Panc1 (cell line): ENCODE results near the gene RPGR. TPM values are rescaled to one million over a fixed set of nuclear protein-coding genes. Genes with fewer than 3 reads are reported as not detected.

Experiments
- ATAC-seq: fragments of 200-7000 bp; cut with Tn5 transposase; 2 replicates; pipeline ENCODE4 v1.9.1; 2020; ENCODE audit warnings: mild to moderate bottlenecking, moderate library complexity
- BruUV-seq: library from RNA; stranded (reverse); fragments of 400-500 nt; replicated peaks from 2 replicates; lab custom pipeline; 2021; lab: Mats Ljungman, UMichigan
- CTCF ChIA-PET: fragments of 300-600 bp; sonication (Branson Sonifier 250); formaldehyde crosslinking; loops from one replicate; lab custom pipeline; 2022; ENCODE audit warnings: antibody characterized with exemption; lab: Charles Lee
- POLR2A ChIA-PET: fragments of 300-600 bp; sonication (Branson Sonifier 250); formaldehyde crosslinking; loops from one replicate; lab custom pipeline; 2022; ENCODE audit warnings: antibody characterized with exemption; lab: Charles Lee
- DNase-seq: peaks from one replicate; pipeline ENCODE4 v3.0.0-alpha.2; 2010; ENCODE audit warnings: low read depth, low spot score
- H3K27ac ChIP-seq: 2 replicates; pipeline ENCODE4 v1.5.1; 2011; ENCODE audit warnings: mild to moderate bottlenecking, low read length, inconsistent platforms
- H3K27me3 ChIP-seq: fragments of 200-500 bp; sonication (Bioruptor generic); 2 replicates; pipeline ENCODE4 v1.6.0; 2014; ENCODE audit warnings: low read length, inconsistent platforms; ENCODE audit not compliant: control insufficient read depth, insufficient read depth
- H3K36me3 ChIP-seq: fragments of 200-500 bp; sonication (Bioruptor generic); 2 replicates; pipeline ENCODE4 v1.5.1; 2014; ENCODE audit warnings: inconsistent platforms, mild to moderate bottlenecking, low read length, moderate library complexity; ENCODE audit not compliant: control insufficient read depth, insufficient read depth
- H3K4me1 ChIP-seq: 2 replicates; pipeline ENCODE4 v1.5.1; 2011; ENCODE audit warnings: inconsistent platforms, mild to moderate bottlenecking, low read length, moderate library complexity; ENCODE audit not compliant: control insufficient read depth, insufficient read depth
- H3K4me3 ChIP-seq, 2 experiments: 2 replicates each; pipeline ENCODE4 v1.5.1; 2011 to 2012; ENCODE audit warnings: low read depth in 2 of 2, low read length in 2 of 2, mild to moderate bottlenecking in 2 of 2, inconsistent platforms in 1 of 2, moderate library complexity in 1 of 2
- H3K9me3 ChIP-seq: fragments of 200-500 bp; sonication (Bioruptor generic); 2 replicates; pipeline ENCODE4 v1.5.1; 2014; ENCODE audit warnings: low read depth, mild to moderate bottlenecking, inconsistent platforms, low read length, moderate library complexity; ENCODE audit not compliant: control insufficient read depth, insufficient read depth
- CTCF ChIP-seq: fragments of 450-650 bp; IDR thresholded peaks from 2 replicates; pipeline ENCODE4 v1.5.1; 2017; ENCODE audit warnings: mild to moderate bottlenecking
- POLR2AphosphoS5 ChIP-seq: IDR thresholded peaks from 2 replicates; pipeline ENCODE4 v1.6.1; 2012; ENCODE audit warnings: mild to moderate bottlenecking, low read depth, low read length, moderate library complexity
- REST ChIP-seq, 2 experiments: IDR thresholded peaks; 2 replicates each; pipeline ENCODE4 v1.6.1; 2011 to 2012; ENCODE audit warnings: low read depth in 2 of 2, control low read depth in 1 of 2, low read length in 1 of 2, mild to moderate bottlenecking in 1 of 2, moderate library complexity in 1 of 2; ENCODE audit not compliant: insufficient read depth in 1 of 2
- SIN3A ChIP-seq: IDR thresholded peaks from 2 replicates; pipeline ENCODE4 v1.6.1; 2012; ENCODE audit warnings: low read depth, mild to moderate bottlenecking, low read length, moderate library complexity, borderline replicate concordance; ENCODE audit not compliant: insufficient read depth
- TCF7L2 ChIP-seq: IDR thresholded peaks from 2 replicates; pipeline ENCODE4 v1.6.1; 2011; ENCODE audit warnings: mild to moderate bottlenecking, low read depth, low read length, inconsistent platforms
- in situ Hi-C: cut with HindIII; loops from 2 replicates; pipeline ENCODE4 v1.10.0; 2016; ENCODE audit warnings: low sequenced_read_pairs, low pct_unique_long_range_greater_than_20kb
- intact Hi-C: fragments of 100-400 bp; cut with micrococcal nuclease; formaldehyde crosslinking; loops from one replicate; pipeline ENCODE4 v1.10.0; 2022; ENCODE audit not compliant: unreplicated experiment
- total RNA-seq: library from RNA; stranded (reverse); gene quantifications from one replicate; pipeline ENCODE4 v1.2.1, GENCODE V29; 2021; ENCODE audit not compliant: unreplicated experiment

RPGR gene
- total RNA-seq, 1 experiment from 2014 or later: 4.0 TPM

DNA sequence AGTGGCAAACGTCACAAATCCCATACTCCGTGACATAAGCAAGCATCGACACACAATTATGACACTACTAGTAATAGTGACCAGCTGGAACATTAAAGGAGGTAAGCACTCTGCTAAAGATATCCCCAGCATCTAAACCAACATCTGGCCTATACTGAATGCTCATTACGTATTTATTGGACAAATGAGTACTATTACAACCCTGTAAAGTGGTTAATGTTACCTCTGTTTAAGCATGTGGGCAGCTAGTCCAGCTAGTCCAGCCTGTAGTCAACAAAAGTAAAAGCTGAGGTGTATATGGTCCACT lies 419 bp upstream of the RPGR start:
- ChIA-PET CTCF (no interaction called here), POLR2A (no interaction called here)
- Histone ChIP-seq H3K4me1 (no peaks in the 10 kb centered on the region), H3K27me3 (no peaks in the 10 kb centered on the region), H3K36me3 (no peaks in the 10 kb centered on the region), H3K27ac (no peak overlapping the region), H3K9me3 (no peaks in the 10 kb centered on the region), H3K4me3 (peak overlapping the region; percentile 26 to 53)
- in situ Hi-C loops (no loop called here), intact Hi-C loops (no loop called here)
- ATAC-seq: no peak
- DNase-seq: no peak
- BruUV-seq: no TSS peak
- TF ChIP-seq TCF7L2 (no peak), CTCF (peak; percentile 9)

DNA sequence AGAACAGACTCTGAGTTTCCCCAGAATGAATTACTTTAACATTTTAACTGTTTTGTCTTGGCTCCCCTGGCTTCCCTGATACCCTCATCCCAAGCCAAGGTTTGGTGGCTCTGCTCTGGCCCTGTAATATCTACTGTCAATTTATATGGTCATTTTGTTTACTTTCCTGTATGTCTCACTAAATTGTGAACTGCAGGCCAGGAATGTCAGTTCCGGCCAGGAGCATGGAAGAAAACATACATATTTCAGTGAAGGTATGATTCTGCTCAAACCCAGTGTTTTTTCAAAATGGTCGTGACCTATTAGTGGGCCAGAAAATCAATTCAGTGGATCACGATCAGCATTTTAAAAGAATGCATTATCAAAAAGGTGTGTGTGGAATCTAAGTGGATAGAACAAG lies 1.2 kb downstream of the RPGR start:
- intact Hi-C loops (no loop called here), in situ Hi-C loops (no loop called here)
- ATAC-seq: no peak
- POLR2A ChIA-PET: no interaction called here
- H3K4me3 ChIP-seq: peak overlapping the region; percentile 53 to 60
- peak overlapping the region; percentile 57 for H3K27ac ChIP-seq
- BruUV-seq: TSS peak; percentile 73
- CTCF ChIA-PET: no interaction called here
- H3K4me1 ChIP-seq: no peaks in the 10 kb centered on the region
- no peaks in the 10 kb centered on the region for H3K36me3 ChIP-seq
- DNase-seq: no peak
- H3K9me3 ChIP-seq: no peaks in the 10 kb centered on the region
- H3K27me3 ChIP-seq: no peaks in the 10 kb centered on the region
- TF ChIP-seq CTCF: no peak
- TF ChIP-seq TCF7L2: no peak
- no peak for TF ChIP-seq REST (IDR thresholded peaks at IDR 0.05; ENCODE audit: insufficient read depth in 1 of 2, low read depth in 2 of 2, low read length in 1 of 2)
- no peak for TF ChIP-seq POLR2AphosphoS5
- TF ChIP-seq SIN3A: no peak

GRCh38 chrX:38320819-38321218 lies 6.5 kb downstream of the RPGR start:
- Histone ChIP-seq H3K9me3 (no peaks in the 10 kb centered on the region), H3K4me1 (no peaks in the 10 kb centered on the region), H3K27ac (no peak overlapping the region), H3K36me3 (no peaks in the 10 kb centered on the region), H3K27me3 (no peaks in the 10 kb centered on the region), H3K4me3 (no peak overlapping the region)
- POLR2A ChIA-PET: no interaction called here
- no peak for ATAC-seq
- no TSS peak for BruUV-seq
- CTCF ChIA-PET: no interaction called here
- in situ Hi-C loops (no loop called here), intact Hi-C loops (no loop called here)
- DNase-seq: no peak
- no peak for TF ChIP-seq REST (IDR thresholded peaks at IDR 0.05; ENCODE audit: insufficient read depth in 1 of 2, low read depth in 2 of 2, low read length in 1 of 2)
- no peak for TF ChIP-seq SIN3A
- no peak for TF ChIP-seq CTCF
- TF ChIP-seq POLR2AphosphoS5: no peak
- TF ChIP-seq TCF7L2: no peak
